ENCODE results near the gene LRBA. TPM values are rescaled to one million over a fixed set of nuclear protein-coding genes. Genes with fewer than 3 reads are reported as not detected.
A peak's percentile ranks its signal among the peaks of the same experiment; 100 is the strongest.

LRBA gene
- total and polyA plus RNA-seq, 12 donors, result 6.2 to 31.2 (median 23.9) TPM

DNA sequence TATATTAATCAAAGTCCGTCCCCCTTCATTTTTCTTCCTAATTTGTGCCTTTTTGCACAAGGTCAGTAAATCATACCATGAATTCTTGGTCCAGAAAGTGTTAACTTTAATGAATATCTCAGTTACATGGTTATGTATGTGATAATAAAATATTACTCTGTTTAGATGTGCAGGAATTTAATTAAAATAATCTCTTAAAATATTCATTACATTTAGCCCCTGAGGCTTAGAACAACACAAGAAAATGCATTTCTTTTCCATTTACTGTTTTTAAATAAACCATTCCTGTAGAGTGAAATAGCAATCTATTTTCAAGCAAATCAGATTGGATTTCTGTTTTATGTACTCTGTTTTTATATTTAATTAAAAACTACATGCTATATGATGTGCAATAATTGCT lies 415.5 kb downstream of the LRBA start:
- WGBS, 2 donors, result 98 to 99% methylated on average over 1 of the region's 1 CpG
- ATAC-seq (no peak), DNase-seq (no peak)
- H3K4me1 ChIP-seq, result no peaks in the 10 kb centered on the region
- no peaks in the 10 kb centered on the region for H3K9me3 ChIP-seq
- TF ChIP-seq, protein P1, sequence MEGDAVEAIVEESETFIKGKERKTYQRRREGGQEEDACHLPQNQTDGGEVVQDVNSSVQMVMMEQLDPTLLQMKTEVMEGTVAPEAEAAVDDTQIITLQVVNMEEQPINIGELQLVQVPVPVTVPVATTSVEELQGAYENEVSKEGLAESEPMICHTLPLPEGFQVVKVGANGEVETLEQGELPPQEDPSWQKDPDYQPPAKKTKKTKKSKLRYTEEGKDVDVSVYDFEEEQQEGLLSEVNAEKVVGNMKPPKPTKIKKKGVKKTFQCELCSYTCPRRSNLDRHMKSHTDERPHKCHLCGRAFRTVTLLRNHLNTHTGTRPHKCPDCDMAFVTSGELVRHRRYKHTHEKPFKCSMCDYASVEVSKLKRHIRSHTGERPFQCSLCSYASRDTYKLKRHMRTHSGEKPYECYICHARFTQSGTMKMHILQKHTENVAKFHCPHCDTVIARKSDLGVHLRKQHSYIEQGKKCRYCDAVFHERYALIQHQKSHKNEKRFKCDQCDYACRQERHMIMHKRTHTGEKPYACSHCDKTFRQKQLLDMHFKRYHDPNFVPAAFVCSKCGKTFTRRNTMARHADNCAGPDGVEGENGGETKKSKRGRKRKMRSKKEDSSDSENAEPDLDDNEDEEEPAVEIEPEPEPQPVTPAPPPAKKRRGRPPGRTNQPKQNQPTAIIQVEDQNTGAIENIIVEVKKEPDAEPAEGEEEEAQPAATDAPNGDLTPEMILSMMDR (IDR thresholded peaks at IDR 0.05), result no peak
- H3K36me3 ChIP-seq, result peaks cover 0 to 17% (median 0%) of the 10 kb centered on the region in 9 donors
- H3K4me3 ChIP-seq, result no peak overlapping the region
- no peaks in the 10 kb centered on the region for H3K27me3 ChIP-seq
- intact Hi-C loops (cut with DNase I), result loop anchor here in 1 of 10 donors (10.0 kb wide), 1 partner anchor 305 kb away; no protein-coding TSS in a partner anchor
- H3K27ac ChIP-seq, result no peak overlapping the region

DNA sequence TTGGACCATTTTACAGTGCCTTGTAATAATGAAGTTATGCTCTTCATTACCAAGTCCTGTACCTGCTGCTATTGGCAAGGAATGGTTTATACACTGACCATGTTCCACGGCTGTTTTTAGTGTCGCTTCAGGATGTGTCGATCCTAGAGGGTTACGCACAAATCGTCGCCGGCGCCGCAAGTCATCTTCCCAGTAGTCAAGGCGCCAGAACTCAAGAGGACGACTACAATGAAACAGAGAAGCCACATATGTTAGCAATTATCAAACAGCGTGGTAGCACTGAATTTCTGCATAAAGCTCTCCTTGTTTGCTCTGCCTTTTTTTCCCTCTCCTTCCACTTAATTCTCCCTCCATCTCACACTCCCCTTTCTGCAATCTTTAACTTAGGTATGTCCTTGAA lies 416.2 kb downstream of the LRBA start:
- Histone ChIP-seq H3K4me1 (no peaks in the 10 kb centered on the region), H3K27me3 (no peaks in the 10 kb centered on the region), H3K9me3 (no peaks in the 10 kb centered on the region), H3K27ac (no peak overlapping the region), H3K36me3 (peaks cover 0 to 17% (median 0%) of the 10 kb centered on the region in 9 donors), H3K4me3 (no peak overlapping the region)
- ATAC-seq (no peak), DNase-seq (no peak)
- TF ChIP-seq, protein P1 (IDR thresholded peaks at IDR 0.05), result no peak
- intact Hi-C loops (cut with DNase I), result loop anchor here in 1 of 10 donors (10.0 kb wide), 1 partner anchor 304 kb away; no protein-coding TSS in a partner anchor
- 93 to 94% methylated on average over 12 of the region's 12 CpGs for WGBS, 2 donors

DNA sequence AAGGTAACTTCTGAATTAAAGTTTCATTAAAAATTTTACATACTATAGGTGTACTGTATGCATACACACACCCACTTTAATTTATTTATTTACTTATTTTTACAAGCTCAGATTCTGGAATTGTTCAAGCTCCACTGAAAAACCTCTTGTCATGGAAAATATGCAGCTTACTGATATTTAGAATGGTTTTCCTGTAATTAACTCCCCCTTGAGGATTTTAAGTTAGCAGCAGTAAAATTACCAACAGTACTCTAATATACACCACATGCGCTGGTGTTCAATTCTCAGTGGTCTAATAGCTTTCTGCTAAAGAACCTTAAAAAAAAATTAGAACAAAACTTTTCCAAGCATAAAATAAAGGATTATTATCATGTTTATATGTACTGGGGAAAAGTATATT lies 421.1 kb downstream of the LRBA start:
- H3K9me3 ChIP-seq, result no peaks in the 10 kb centered on the region
- intact Hi-C loops (cut with DNase I), result loop anchor here in 1 of 10 donors (10.0 kb wide), 1 partner anchor 299 kb away; no protein-coding TSS in a partner anchor
- DNase-seq, result no peak
- no peak overlapping the region for H3K4me3 ChIP-seq
- 81 to 87% methylated on average over 1 of the region's 1 CpG for WGBS, 2 donors
- H3K27ac ChIP-seq, result no peak overlapping the region
- H3K36me3 ChIP-seq, result peaks cover 0 to 31% (median 0%) of the 10 kb centered on the region in 9 donors
- H3K4me1 ChIP-seq, result no peaks in the 10 kb centered on the region
- no peaks in the 10 kb centered on the region for H3K27me3 ChIP-seq
- TF ChIP-seq, protein P1 (IDR thresholded peaks at IDR 0.05), result peak in 4 of 9 donors; percentile 20 to 24 (median 22)
- no peak for ATAC-seq

DNA sequence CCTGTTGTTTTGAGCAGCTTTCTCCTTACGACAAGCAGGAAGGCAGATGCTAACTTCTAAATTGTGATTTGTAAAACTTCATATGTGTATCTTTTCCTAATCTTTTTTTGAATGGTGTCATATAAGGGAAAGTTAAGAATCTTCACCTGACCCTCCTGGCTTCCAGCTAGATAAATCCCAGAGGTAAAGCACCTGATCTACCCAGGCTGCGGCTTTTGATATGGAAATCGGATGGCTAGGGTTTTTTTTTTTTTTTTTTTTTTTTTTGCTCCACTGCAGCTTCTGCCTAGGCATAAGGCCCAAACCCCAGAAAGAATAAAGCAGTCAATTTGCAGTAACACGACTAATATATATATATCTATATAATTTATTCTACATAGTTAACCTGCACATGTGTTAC lies 423.2 kb downstream of the LRBA start:
- Histone ChIP-seq H3K36me3 (peaks cover 0 to 26% (median 0%) of the 10 kb centered on the region in 9 donors), H3K4me3 (no peak overlapping the region), H3K27ac (no peak overlapping the region), H3K4me1 (no peaks in the 10 kb centered on the region), H3K9me3 (no peaks in the 10 kb centered on the region), H3K27me3 (no peaks in the 10 kb centered on the region)
- WGBS, 2 donors, result 93 to 95% methylated on average over 4 of the region's 4 CpGs
- TF ChIP-seq, protein P1 (IDR thresholded peaks at IDR 0.05), result no peak
- ATAC-seq (no peak), DNase-seq (no peak)
- intact Hi-C loops (cut with DNase I), result loop anchor here in 1 of 10 donors (10.0 kb wide), 1 partner anchor 297 kb away; no protein-coding TSS in a partner anchor
